H9 (cell line): ENCODE measurements around the gene APRT. TPM values are rescaled to one million over a fixed set of nuclear protein-coding genes. Genes with fewer than 3 reads are reported as not detected.

Source experiments
- DNase-seq: peaks from one replicate; pipeline ENCODE4 v3.0.0-alpha.2; 2017
- H2AFZ ChIP-seq: one replicate; pipeline ENCODE4 v1.6.1; 2013; ENCODE audit warnings: mild to moderate bottlenecking, low read length, control low read depth, moderate library complexity
- H2AK5ac ChIP-seq: 2 replicates; pipeline ENCODE4 v1.6.1; 2013; ENCODE audit warnings: low read length, control low read depth, mixed read lengths; ENCODE audit not compliant: insufficient read length
- H2BK120ac ChIP-seq: one replicate; pipeline ENCODE4 v1.6.1; 2013; ENCODE audit warnings: low read depth, mild to moderate bottlenecking, low read length, control low read depth, inconsistent platforms; ENCODE audit not compliant: poor library complexity, severe bottlenecking
- H2BK12ac ChIP-seq: 2 replicates; pipeline ENCODE4 v1.6.1; 2013; ENCODE audit warnings: low read length, control low read depth, mixed read lengths, low read depth; ENCODE audit not compliant: insufficient read length
- H2BK15ac ChIP-seq: 2 replicates; pipeline ENCODE4 v1.6.1; 2013; ENCODE audit warnings: low read depth, low read length, control low read depth
- H2BK20ac ChIP-seq: one replicate; pipeline ENCODE4 v1.6.1; 2013; ENCODE audit warnings: low read depth, mild to moderate bottlenecking, low read length, control low read depth, inconsistent platforms; ENCODE audit not compliant: poor library complexity, severe bottlenecking
- H2BK5ac ChIP-seq: 2 replicates; pipeline ENCODE4 v1.6.1; 2013; ENCODE audit warnings: low read length, control low read depth, mixed read lengths; ENCODE audit not compliant: insufficient read length
- H3K14ac ChIP-seq: 2 replicates; pipeline ENCODE4 v1.6.1; 2013; ENCODE audit warnings: low read length, control low read depth; ENCODE audit not compliant: insufficient read depth
- H3K18ac ChIP-seq: 2 replicates; pipeline ENCODE4 v1.6.1; 2013; ENCODE audit warnings: low read depth, mild to moderate bottlenecking, mixed read lengths, low read length, control low read depth; ENCODE audit not compliant: insufficient read length
- H3K23ac ChIP-seq: 2 replicates; pipeline ENCODE4 v1.6.1; 2013; ENCODE audit warnings: low read length, control low read depth, mixed read lengths, low read depth; ENCODE audit not compliant: insufficient read length
- H3K23me2 ChIP-seq: 2 replicates; pipeline ENCODE4 v1.6.1; 2013; ENCODE audit warnings: low read depth, mild to moderate bottlenecking, mixed read lengths, low read length, control low read depth; ENCODE audit not compliant: insufficient read length, poor library complexity, severe bottlenecking
- H3K27ac ChIP-seq: 2 replicates; pipeline ENCODE4 v1.5.1; 2013; ENCODE audit warnings: low read length, control low read depth, mixed read lengths, low read depth; ENCODE audit not compliant: insufficient read length
- H3K27me3 ChIP-seq: 2 replicates; pipeline ENCODE4 v1.6.1; 2013; ENCODE audit warnings: low read length, control low read depth, inconsistent platforms; ENCODE audit not compliant: insufficient read depth
- H3K4ac ChIP-seq: 2 replicates; pipeline ENCODE4 v1.6.1; 2013; ENCODE audit warnings: low read depth, mild to moderate bottlenecking, control low read depth, inconsistent platforms, low read length, moderate library complexity
- H3K4me1 ChIP-seq: 2 replicates; pipeline ENCODE4 v1.6.1; 2013; ENCODE audit warnings: low read length, control low read depth, inconsistent platforms; ENCODE audit not compliant: insufficient read depth
- H3K4me2 ChIP-seq: 2 replicates; pipeline ENCODE4 v1.6.1; 2013; ENCODE audit warnings: low read length, control low read depth, mixed read lengths; ENCODE audit not compliant: insufficient read length, insufficient read depth
- H3K56ac ChIP-seq: 2 replicates; pipeline ENCODE4 v1.6.1; 2013; ENCODE audit warnings: low read depth, mild to moderate bottlenecking, mixed read lengths, low read length, control low read depth; ENCODE audit not compliant: insufficient read length
- H3K79me1 ChIP-seq: 2 replicates; pipeline ENCODE4 v1.6.1; 2013; ENCODE audit warnings: low read depth, mild to moderate bottlenecking, moderate library complexity, low read length, control low read depth, inconsistent platforms; ENCODE audit not compliant: insufficient read depth, poor library complexity, severe bottlenecking
- H3K79me2 ChIP-seq: 2 replicates; pipeline ENCODE4 v1.6.1; 2013; ENCODE audit warnings: low read length, control low read depth, inconsistent platforms; ENCODE audit not compliant: insufficient read depth
- H3K9ac ChIP-seq: 2 replicates; pipeline ENCODE4 v1.6.1; 2013; ENCODE audit warnings: low read length, control low read depth, mixed read lengths; ENCODE audit not compliant: insufficient read length; ENCODE audit errors: extremely low read depth
- H3K9me3 ChIP-seq: one replicate; pipeline ENCODE4 v1.6.1; 2013; ENCODE audit warnings: low read depth, low read length, inconsistent platforms; ENCODE audit not compliant: control insufficient read depth
- H3T11ph ChIP-seq: one replicate; pipeline ENCODE4 v1.6.1; 2013; ENCODE audit warnings: mild to moderate bottlenecking, low read length, control low read depth, inconsistent platforms
- H4K20me1 ChIP-seq: one replicate; pipeline ENCODE4 v1.6.1; 2013; ENCODE audit not compliant: control insufficient read depth, insufficient read length, insufficient read depth
- H4K5ac ChIP-seq: 2 replicates; pipeline ENCODE4 v1.6.1; 2013; ENCODE audit warnings: low read depth, mild to moderate bottlenecking, mixed read lengths, low read length, control low read depth; ENCODE audit not compliant: insufficient read length
- H4K8ac ChIP-seq: replicated peaks from 2 replicates; pipeline ENCODE4 v1.6.1; 2013; ENCODE audit warnings: low read length, control low read depth, mixed read lengths, low read depth; ENCODE audit not compliant: insufficient read length
- H4K91ac ChIP-seq: 2 replicates; pipeline ENCODE4 v1.6.1; 2013; ENCODE audit warnings: low read depth, mild to moderate bottlenecking, moderate library complexity, mixed read lengths, low read length, control low read depth; ENCODE audit not compliant: insufficient read length
- H3K27ac Mint-ChIP-seq, 3 experiments: 2 replicates in 2 of 3; 3 replicates in 1 of 3; pipeline ENCODE4 v1.8.0; 2020 to 2021; ENCODE audit warnings: mixed read lengths in 3 of 3, mild to moderate bottlenecking in 1 of 3, moderate library complexity in 1 of 3
- H3K27me3 Mint-ChIP-seq: 2 replicates; pipeline ENCODE4 v1.8.0; 2021; ENCODE audit warnings: low read depth, mild to moderate bottlenecking, moderate library complexity, mixed read lengths
- H3K36me3 Mint-ChIP-seq, 3 experiments: 2 replicates in 2 of 3; 3 replicates in 1 of 3; pipeline ENCODE4 v1.8.0; 2020 to 2021; ENCODE audit warnings: low read depth in 3 of 3, mixed read lengths in 3 of 3; ENCODE audit not compliant: insufficient read depth in 1 of 3
- H3K4me1 Mint-ChIP-seq, 2 experiments: 2 replicates each; pipeline ENCODE4 v1.8.0; 2020; ENCODE audit warnings: mixed read lengths in 2 of 2
- H3K4me3 Mint-ChIP-seq, 2 experiments: 2 replicates in 1 of 2; 3 replicates in 1 of 2; pipeline ENCODE4 v1.8.0; 2020 to 2021; ENCODE audit warnings: mild to moderate bottlenecking in 2 of 2, mixed read lengths in 2 of 2, moderate library complexity in 1 of 2
- H3K9me3 Mint-ChIP-seq, 2 experiments: 2 replicates in 1 of 2; 3 replicates in 1 of 2; pipeline ENCODE4 v1.8.0; 2020; ENCODE audit warnings: mild to moderate bottlenecking in 2 of 2, mixed read lengths in 2 of 2, moderate library complexity in 1 of 2
- CTCF ChIP-seq: fragments of 200-600 bp; sonication (generic); conservative IDR thresholded peaks from 3 replicates; pipeline ENCODE4 v1.8.0; 2021; ENCODE audit warnings: antibody characterized with exemption, mild to moderate bottlenecking
- WGBS: extraction: QIAGEN DNeasy Blood & Tissue Kit; methylation state at CpG from one replicate; pipeline ENCODE4 v1.1.7; 2013; ENCODE audit warnings: missing lambda C conversion rate, low lambda C conversion rate, mixed read lengths; ENCODE audit not compliant: insufficient read length; ENCODE audit errors: extremely low coverage; 5-methylcytosine and 5-hydroxymethylcytosine counted together
- total RNA-seq: library from RNA; stranded (reverse); gene quantifications from 2 replicates; pipeline ENCODE4 v1.2.1, GENCODE V29; 2021

The APRT gene
- total RNA-seq, 1 experiment from 2014 or later = 246 TPM

GRCh38 chr16:88779406-88780141, 32.2 kb downstream of the APRT start:
- Histone ChIP-seq H2AFZ (no peak overlapping the region), H2BK15ac (no peak overlapping the region), H3K56ac (no peak overlapping the region), H2BK20ac (no peak overlapping the region), H2BK5ac (no peak overlapping the region), H3K79me2 (peaks cover 4% of the 10 kb centered on the region; the same call in 1 of the 2 replicates), H4K20me1 (peaks cover 2% of the 10 kb centered on the region), H3T11ph (no peak overlapping the region), H3K27ac (no peak overlapping the region), H3K9me3 (no peaks in the 10 kb centered on the region), H3K23me2 (peaks cover 8% of the 10 kb centered on the region), H3K4me1 (no peaks in the 10 kb centered on the region), H3K27me3 (no peaks in the 10 kb centered on the region), H4K8ac (no peak overlapping the region), H4K91ac (no peak overlapping the region), H3K9ac (no peak overlapping the region), H3K79me1 (no peaks in the 10 kb centered on the region), H3K23ac (no peak overlapping the region), H3K4ac (no peak overlapping the region), H2BK120ac (no peak overlapping the region), H2BK12ac (no peak overlapping the region), H3K14ac (no peak overlapping the region), H3K18ac (no peak overlapping the region), H4K5ac (no peak overlapping the region), H2AK5ac (no peak overlapping the region), H3K4me2 (no peak overlapping the region)
- Mint-ChIP-seq H3K27ac (no peak overlapping the region), H3K9me3 (no peaks in the 10 kb centered on the region), H3K4me1 (peaks cover 31 to 41% of the 10 kb centered on the region in 2 experiments), H3K4me3 (peak overlapping the region in 1 of 2 experiments; percentile 28; a peak in 1 of 5 replicates), H3K36me3 (no peaks in the 10 kb centered on the region), H3K27me3 (no peaks in the 10 kb centered on the region)
- WGBS = no CpG with 5 or more reads among the region's 34 CpGs
- DNase-seq = no peak
- no peak for TF ChIP-seq CTCF
